K562 (cell line): ENCODE data around the gene WDR86. TPM values are rescaled to one million over a fixed set of nuclear protein-coding genes. Genes with fewer than 3 reads are reported as not detected.
A peak's percentile ranks its signal among the peaks of the same experiment; 100 is the strongest.

ENCODE experiments used
- CREBBP ChIP-seq: IDR thresholded peaks from one replicate; pipeline ENCODE4 v1.6.1; 2012; ENCODE audit warnings: low read depth, mild to moderate bottlenecking, control low read depth, inconsistent platforms, low read length
- ETV1 ChIP-seq: fragments of 450-650 bp; conservative IDR thresholded peaks from 2 replicates; pipeline ENCODE4 v1.6.1; 2016; ENCODE audit warnings: missing genetic modification characterization, control low read depth, low read depth, missing compliant biosample characterization
- KAT8 ChIP-seq: fragments of 450-650 bp; IDR thresholded peaks from 2 replicates; pipeline ENCODE4 v1.6.1; 2016; ENCODE audit warnings: low read depth, mild to moderate bottlenecking
- KLF16 ChIP-seq: IDR thresholded peaks from 2 replicates; pipeline ENCODE4 v1.6.1; 2016; ENCODE audit warnings: antibody characterized with exemption
- KLF6 ChIP-seq: fragments of 250-450 bp; sonication (Bioruptor Pico); IDR thresholded peaks from 2 replicates; pipeline ENCODE4 v1.4.0; 2020; ENCODE audit warnings: mild to moderate bottlenecking, moderate library complexity, borderline replicate concordance
- MYC ChIP-seq, 2 experiments: fragments of 250-450 bp in 1 of 2; sonication (Bioruptor Pico) in 1 of 2; IDR thresholded peaks; 2 replicates each; pipeline versions ENCODE4 v1.5.1 to v1.6.1; 2012 to 2021; ENCODE audit warnings: low read depth in 2 of 2, borderline replicate concordance in 1 of 2, improper control_type of control experiment in 1 of 2, low read length in 1 of 2, mild to moderate bottlenecking in 1 of 2, moderate library complexity in 1 of 2
- RBM15 ChIP-seq: fragments of 200-400 bp; formaldehyde crosslinking; IDR thresholded peaks from 2 replicates; pipeline ENCODE4 v1.6.1; 2018; ENCODE audit warnings: mild to moderate bottlenecking, low read length, moderate library complexity; ENCODE audit not compliant: insufficient read depth
- SNIP1 ChIP-seq: fragments of 450-650 bp; IDR thresholded peaks from 2 replicates; pipeline ENCODE4 v1.7.1; 2017; ENCODE audit warnings: low read depth, mild to moderate bottlenecking
- TAL1 ChIP-seq: fragments of 450-650 bp; IDR thresholded peaks from 2 replicates; pipeline ENCODE4 v1.6.1; 2016; ENCODE audit warnings: mild to moderate bottlenecking
- XRCC3 ChIP-seq: fragments of 450-650 bp; IDR thresholded peaks from 2 replicates; pipeline ENCODE4 v1.6.1; 2017; ENCODE audit warnings: mild to moderate bottlenecking, moderate library complexity
- ZNF124 ChIP-seq: sonication (generic); formaldehyde crosslinking; IDR thresholded peaks from 2 replicates; pipeline ENCODE4 v1.8.1; 2022; ENCODE audit warnings: missing genetic modification reagents
- ZNF444 ChIP-seq: fragments of 250-450 bp; sonication (Bioruptor Pico); IDR thresholded peaks from 2 replicates; pipeline ENCODE4 v1.4.0; 2020; ENCODE audit warnings: mild to moderate bottlenecking, moderate library complexity
- ZNF699 ChIP-seq: fragments of 250-450 bp; sonication (Bioruptor Pico); IDR thresholded peaks from 2 replicates; pipeline ENCODE4 v1.8.0; 2021; ENCODE audit warnings: mild to moderate bottlenecking, moderate library complexity; ENCODE audit not compliant: insufficient replicate concordance
- polyA plus RNA-seq, 8 experiments: library from polyadenylated mRNA; depleted of rRNA in 4 of 8; stranded (reverse) in 5 of 8; unstranded in 3 of 8; fragments of >200 nt; fragmentation: Nextera tagmentation in 2 of 8; fragmentation: Illumina TruSeq in 1 of 8; extraction: Ambion mirVana in 2 of 8; extraction: Trizol in 1 of 8; gene quantifications; 2 replicates each; pipeline versions ENCODE4 v1.2.1 to v1.2.3, GENCODE V29; 2011 to 2014; ENCODE audit warnings: inconsistent platforms in 1 of 8, missing spikeins in 1 of 8
- total RNA-seq, 7 experiments: library from RNA; depleted of rRNA in 6 of 7; stranded (reverse); fragments of >200 nt in 6 of 7; fragmentation: Illumina TruSeq in 2 of 7; extraction: Trizol in 2 of 7; gene quantifications; 2 replicates each; pipeline versions ENCODE4 v1.2.1 to v1.2.3, GENCODE V29; 2011 to 2021; ENCODE audit warnings: low replicate concordance in 1 of 7
- TF ChIP-seq, protein P1 (sequence below), 2 experiments: fragments of 250-450 bp in 1 of 2; fragments of 450-650 bp in 1 of 2; sonication (Bioruptor Pico) in 1 of 2; IDR thresholded peaks; 2 replicates each; pipeline versions ENCODE4 v1.6.1 to v1.8.0; 2016 to 2021; ENCODE audit warnings: mild to moderate bottlenecking in 2 of 2, moderate library complexity in 2 of 2, missing compliant biosample characterization in 1 of 2, missing genetic modification characterization in 1 of 2
- TF ChIP-seq, protein P2 (sequence below): fragments of 450-650 bp; IDR thresholded peaks from 2 replicates; pipeline ENCODE4 v1.6.1; 2016; ENCODE audit warnings: missing biosample characterization, missing genetic modification characterization
- TF ChIP-seq, protein P3 (sequence below): fragments of 250-450 bp; sonication (Bioruptor Pico); IDR thresholded peaks from 2 replicates; pipeline ENCODE4 v1.9.0; 2021; ENCODE audit warnings: mild to moderate bottlenecking
- TF ChIP-seq, protein P4 (sequence below): fragments of 250-450 bp; sonication (Bioruptor Pico); IDR thresholded peaks from 2 replicates; pipeline ENCODE4 v1.8.0; 2022; ENCODE audit warnings: inconsistent platforms, mild to moderate bottlenecking, moderate library complexity, borderline replicate concordance
- TF ChIP-seq, protein P5 (sequence below): sonication (generic); formaldehyde crosslinking; IDR thresholded peaks from 2 replicates; pipeline ENCODE4 v1.9.0; 2022; ENCODE audit warnings: mild to moderate bottlenecking, missing genetic modification reagents
- TF ChIP-seq, protein P6 (sequence below): sonication (generic); formaldehyde crosslinking; IDR thresholded peaks from 2 replicates; pipeline ENCODE4 v1.8.1; 2023; ENCODE audit warnings: mild to moderate bottlenecking, missing genetic modification reagents
- TF ChIP-seq, protein P7 (sequence below): fragments of 250-450 bp; sonication (Bioruptor Pico); IDR thresholded peaks from 2 replicates; pipeline ENCODE4 v1.4.0; 2020; ENCODE audit warnings: borderline replicate concordance

Gene WDR86
- total and polyA plus RNA-seq, 9 of the 15 experiments (the other 6 are each of a cell fraction or from before 2014, with no cell fraction given): 0.24 TPM; not detected in 8

DNA sequence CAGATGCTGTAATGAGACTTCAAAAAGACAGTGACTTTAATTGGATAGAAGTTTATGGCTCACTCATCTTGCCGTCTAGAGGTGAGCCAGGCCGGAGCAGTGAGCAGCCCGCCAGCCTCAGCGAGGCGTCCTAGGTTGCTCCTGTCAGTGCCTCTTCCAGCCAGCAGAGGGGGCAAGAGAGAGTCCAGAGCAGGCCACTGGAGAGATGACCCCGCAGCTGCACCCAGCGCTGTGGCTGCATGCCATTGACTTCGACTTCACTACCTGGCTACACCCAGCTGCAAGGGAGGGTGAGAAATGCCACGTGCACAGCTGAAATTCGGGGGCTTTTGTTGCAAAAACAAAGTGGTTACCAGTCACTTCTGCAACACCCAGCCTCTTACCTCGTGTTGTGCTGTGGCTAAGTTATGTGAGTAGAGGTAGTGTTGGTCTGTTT, 41.7 kb downstream of the WDR86 start (continued):
- no peak for TF ChIP-seq ZNF444 (CRISPR knock-in tag)
- TF ChIP-seq, protein P1, sequence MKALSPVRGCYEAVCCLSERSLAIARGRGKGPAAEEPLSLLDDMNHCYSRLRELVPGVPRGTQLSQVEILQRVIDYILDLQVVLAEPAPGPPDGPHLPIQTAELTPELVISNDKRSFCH (CRISPR knock-in tag; IDR thresholded peaks at IDR 0.05): no peak
- TF ChIP-seq, protein P1 (tag; IDR thresholded peaks at IDR 0.05): no peak
- TF ChIP-seq, protein P2, sequence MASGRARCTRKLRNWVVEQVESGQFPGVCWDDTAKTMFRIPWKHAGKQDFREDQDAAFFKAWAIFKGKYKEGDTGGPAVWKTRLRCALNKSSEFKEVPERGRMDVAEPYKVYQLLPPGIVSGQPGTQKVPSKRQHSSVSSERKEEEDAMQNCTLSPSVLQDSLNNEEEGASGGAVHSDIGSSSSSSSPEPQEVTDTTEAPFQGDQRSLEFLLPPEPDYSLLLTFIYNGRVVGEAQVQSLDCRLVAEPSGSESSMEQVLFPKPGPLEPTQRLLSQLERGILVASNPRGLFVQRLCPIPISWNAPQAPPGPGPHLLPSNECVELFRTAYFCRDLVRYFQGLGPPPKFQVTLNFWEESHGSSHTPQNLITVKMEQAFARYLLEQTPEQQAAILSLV (tag): no peak
- no peak for TF ChIP-seq CREBBP
- no peak for TF ChIP-seq KAT8
- TF ChIP-seq, protein P3, sequence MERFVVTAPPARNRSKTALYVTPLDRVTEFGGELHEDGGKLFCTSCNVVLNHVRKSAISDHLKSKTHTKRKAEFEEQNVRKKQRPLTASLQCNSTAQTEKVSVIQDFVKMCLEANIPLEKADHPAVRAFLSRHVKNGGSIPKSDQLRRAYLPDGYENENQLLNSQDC (CRISPR knock-in tag): no peak
- TF ChIP-seq ZNF124 (CRISPR knock-in tag): no peak
- TF ChIP-seq, protein P4, sequence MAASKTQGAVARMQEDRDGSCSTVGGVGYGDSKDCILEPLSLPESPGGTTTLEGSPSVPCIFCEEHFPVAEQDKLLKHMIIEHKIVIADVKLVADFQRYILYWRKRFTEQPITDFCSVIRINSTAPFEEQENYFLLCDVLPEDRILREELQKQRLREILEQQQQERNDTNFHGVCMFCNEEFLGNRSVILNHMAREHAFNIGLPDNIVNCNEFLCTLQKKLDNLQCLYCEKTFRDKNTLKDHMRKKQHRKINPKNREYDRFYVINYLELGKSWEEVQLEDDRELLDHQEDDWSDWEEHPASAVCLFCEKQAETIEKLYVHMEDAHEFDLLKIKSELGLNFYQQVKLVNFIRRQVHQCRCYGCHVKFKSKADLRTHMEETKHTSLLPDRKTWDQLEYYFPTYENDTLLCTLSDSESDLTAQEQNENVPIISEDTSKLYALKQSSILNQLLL: no peak
- TF ChIP-seq SNIP1: no peak
- TF ChIP-seq, protein P5, sequence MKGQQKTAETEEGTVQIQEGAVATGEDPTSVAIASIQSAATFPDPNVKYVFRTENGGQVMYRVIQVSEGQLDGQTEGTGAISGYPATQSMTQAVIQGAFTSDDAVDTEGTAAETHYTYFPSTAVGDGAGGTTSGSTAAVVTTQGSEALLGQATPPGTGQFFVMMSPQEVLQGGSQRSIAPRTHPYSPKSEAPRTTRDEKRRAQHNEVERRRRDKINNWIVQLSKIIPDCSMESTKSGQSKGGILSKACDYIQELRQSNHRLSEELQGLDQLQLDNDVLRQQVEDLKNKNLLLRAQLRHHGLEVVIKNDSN (CRISPR knock-in tag): no peak
- TF ChIP-seq XRCC3: no peak
- no peak for TF ChIP-seq RBM15
- TF ChIP-seq, protein P6, sequence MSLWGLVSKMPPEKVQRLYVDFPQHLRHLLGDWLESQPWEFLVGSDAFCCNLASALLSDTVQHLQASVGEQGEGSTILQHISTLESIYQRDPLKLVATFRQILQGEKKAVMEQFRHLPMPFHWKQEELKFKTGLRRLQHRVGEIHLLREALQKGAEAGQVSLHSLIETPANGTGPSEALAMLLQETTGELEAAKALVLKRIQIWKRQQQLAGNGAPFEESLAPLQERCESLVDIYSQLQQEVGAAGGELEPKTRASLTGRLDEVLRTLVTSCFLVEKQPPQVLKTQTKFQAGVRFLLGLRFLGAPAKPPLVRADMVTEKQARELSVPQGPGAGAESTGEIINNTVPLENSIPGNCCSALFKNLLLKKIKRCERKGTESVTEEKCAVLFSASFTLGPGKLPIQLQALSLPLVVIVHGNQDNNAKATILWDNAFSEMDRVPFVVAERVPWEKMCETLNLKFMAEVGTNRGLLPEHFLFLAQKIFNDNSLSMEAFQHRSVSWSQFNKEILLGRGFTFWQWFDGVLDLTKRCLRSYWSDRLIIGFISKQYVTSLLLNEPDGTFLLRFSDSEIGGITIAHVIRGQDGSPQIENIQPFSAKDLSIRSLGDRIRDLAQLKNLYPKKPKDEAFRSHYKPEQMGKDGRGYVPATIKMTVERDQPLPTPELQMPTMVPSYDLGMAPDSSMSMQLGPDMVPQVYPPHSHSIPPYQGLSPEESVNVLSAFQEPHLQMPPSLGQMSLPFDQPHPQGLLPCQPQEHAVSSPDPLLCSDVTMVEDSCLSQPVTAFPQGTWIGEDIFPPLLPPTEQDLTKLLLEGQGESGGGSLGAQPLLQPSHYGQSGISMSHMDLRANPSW (CRISPR knock-in tag): no peak
- no peak for TF ChIP-seq KLF6 (CRISPR knock-in tag)
- TF ChIP-seq, protein P7, sequence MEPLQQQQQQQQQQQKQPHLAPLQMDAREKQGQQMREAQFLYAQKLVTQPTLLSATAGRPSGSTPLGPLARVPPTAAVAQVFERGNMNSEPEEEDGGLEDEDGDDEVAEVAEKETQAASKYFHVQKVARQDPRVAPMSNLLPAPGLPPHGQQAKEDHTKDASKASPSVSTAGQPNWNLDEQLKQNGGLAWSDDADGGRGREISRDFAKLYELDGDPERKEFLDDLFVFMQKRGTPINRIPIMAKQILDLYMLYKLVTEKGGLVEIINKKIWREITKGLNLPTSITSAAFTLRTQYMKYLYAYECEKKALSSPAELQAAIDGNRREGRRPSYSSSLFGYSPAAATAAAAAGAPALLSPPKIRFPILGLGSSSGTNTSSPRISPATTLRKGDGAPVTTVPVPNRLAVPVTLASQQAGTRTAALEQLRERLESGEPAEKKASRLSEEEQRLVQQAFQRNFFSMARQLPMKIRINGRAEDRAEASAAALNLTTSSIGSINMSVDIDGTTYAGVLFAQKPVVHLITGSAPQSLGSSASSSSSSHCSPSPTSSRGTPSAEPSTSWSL: no peak
- TF ChIP-seq MYC (IDR thresholded peaks at IDR 0.05; ENCODE audit: low read depth, low read length): no peak
- no peak for TF ChIP-seq MYC (CRISPR knock-in tag; IDR thresholded peaks at IDR 0.05; ENCODE audit: borderline replicate concordance, low read depth)
- TF ChIP-seq ZNF699 (CRISPR knock-in tag): no peak
- 0 out of 2 replicates have a peak, but pooled peaks have one; percentile 56 for TF ChIP-seq KLF16
- TF ChIP-seq ETV1 (tag): no peak
- no peak for TF ChIP-seq TAL1
